Heart right ventricle (tissue), 16 donors: ENCODE data around the gene SLC25A11. TPM values are rescaled to one million over a fixed set of nuclear protein-coding genes. Genes with fewer than 3 reads are reported as not detected.

Experiments
- ATAC-seq, 8 donors: fragments of 200-7000 bp; cut with Tn5 transposase; one replicate each; pipeline ENCODE4 v1.9.1; 2020; ENCODE audit warnings: mild to moderate bottlenecking in 8 of 8, moderate library complexity in 8 of 8, moderate number of reproducible peaks in 1 of 8
- DNase-seq, 2 donors: peaks; one replicate each; pipeline ENCODE4 v3.0.0-alpha.2; 2020
- H3K27ac ChIP-seq, 10 donors: fragments of 200-600 bp; sonication (generic) in 2 of 10; one replicate each; pipeline versions ENCODE4 v1.5.0 to v1.8.0; 2020 to 2022; ENCODE audit warnings: mild to moderate bottlenecking in 3 of 10
- H3K27me3 ChIP-seq, 7 donors: fragments of 200-600 bp; one replicate each; pipeline ENCODE4 v1.8.0; 2021 to 2022; ENCODE audit warnings: mild to moderate bottlenecking in 2 of 7
- H3K36me3 ChIP-seq, 9 donors: fragments of 200-600 bp; sonication (generic) in 1 of 9; one replicate each; pipeline versions ENCODE4 v1.5.0 to v1.8.0; 2020 to 2022; ENCODE audit warnings: mild to moderate bottlenecking in 2 of 9
- H3K4me1 ChIP-seq, 9 donors: fragments of 200-600 bp; sonication (generic) in 1 of 9; one replicate each; pipeline versions ENCODE4 v1.5.0 to v1.8.0; 2020 to 2022; ENCODE audit warnings: mild to moderate bottlenecking in 4 of 9
- H3K4me3 ChIP-seq, 10 donors: fragments of 200-600 bp; sonication (generic) in 2 of 10; one replicate each; pipeline versions ENCODE4 v1.5.0 to v1.8.0; 2020 to 2022; ENCODE audit warnings: mild to moderate bottlenecking in 7 of 10, moderate library complexity in 2 of 10
- H3K9me3 ChIP-seq, 11 donors: fragments of 200-600 bp in 10 of 11; sonication (generic) in 2 of 11; one replicate each; pipeline versions ENCODE4 v1.5.0 to v1.8.0; 2013 to 2022; ENCODE audit warnings: mild to moderate bottlenecking in 2 of 11, control low read depth in 1 of 11, moderate library complexity in 1 of 11
- WGBS, 2 donors: extraction: QIAGEN DNeasy Blood & Tissue Kit; methylation state at CpG; one replicate each; pipeline ENCODE4 v1.1.7; 2013; ENCODE audit warnings: inconsistent platforms in 1 of 2; 5-methylcytosine and 5-hydroxymethylcytosine counted together
- intact Hi-C, 10 donors: fragments of 100-400 bp; cut with DNase I; formaldehyde crosslinking; loops; one replicate each; pipeline versions ENCODE4 v1.11.1 to v1.14.2; 2022
- polyA plus RNA-seq, 2 donors: library from polyadenylated mRNA; stranded (reverse); fragments of 200-250 nt; gene quantifications; one replicate each; pipeline ENCODE4 v1.2.3, GENCODE V29; 2013
- total RNA-seq, 10 donors: library from RNA; stranded (reverse); fragmentation: NEBNext Ultra II Directional in 3 of 10; extraction: Animal tissue kit (Norgen Biotek cat#: 25700) in 3 of 10; gene quantifications; one replicate each; pipeline versions ENCODE4 v1.2.1 to v1.2.4, GENCODE V29; 2021 to 2023
- TF ChIP-seq, protein P1 (sequence below), 9 donors: fragments of 200-600 bp; sonication (generic) in 2 of 9; IDR thresholded peaks; one replicate each; pipeline versions ENCODE4 v1.5.0 to v1.8.0; 2021 to 2022; ENCODE audit warnings: antibody characterized with exemption in 9 of 9, mild to moderate bottlenecking in 5 of 9, moderate library complexity in 1 of 9
- donor health status: Arrhythmogenic right ventricular cardiomyopathy.
- donor health status: ischemic (EF 13 %, LVEDD 7.1; RV severe dilation, severe dysfunction).
- donor health status: healthy with polysubstance abuse.
- donor health status: DM: no; HTN: yes; CAD: no.
- donor health status: DM: no; HTN: no; CAD: no.
- donor health status: ischemic (EF 25% LVEDD 6.9; RV normal size, moderate dysfunction).
- donor health status: ischemic (EF 25% LVEDD 5.7; RV mildly dilated, moderate dysfunction).
- donor health status: healthy.
- donor health status: DM: yes; HTN: yes; CAD: no.
- donor health status: Ischemic cardiomyopathy.
- donor health status: ischemic (EF 35%, LVEDD 5.7; RV mildly dilated, moderate dysfunction).
- donor health status: nonischemic (EF 11% LVEDD 7.7; RV severe dilation, severe dysfunction).
- donor health status: DM: yes; HTN: yes; CAD: no.
- donor health status: PGD.
- donor health status: ischemic (EF 29% LVEDD 5.4; RV normal size, mild dysfunction).
- donor health status: nonischemic (EF 23%, LVEDD 6.1; RV moderate dilation, normal function).

SLC25A11 gene
- total and polyA plus RNA-seq, 12 donors = 126 to 312 (median 240) TPM

DNA sequence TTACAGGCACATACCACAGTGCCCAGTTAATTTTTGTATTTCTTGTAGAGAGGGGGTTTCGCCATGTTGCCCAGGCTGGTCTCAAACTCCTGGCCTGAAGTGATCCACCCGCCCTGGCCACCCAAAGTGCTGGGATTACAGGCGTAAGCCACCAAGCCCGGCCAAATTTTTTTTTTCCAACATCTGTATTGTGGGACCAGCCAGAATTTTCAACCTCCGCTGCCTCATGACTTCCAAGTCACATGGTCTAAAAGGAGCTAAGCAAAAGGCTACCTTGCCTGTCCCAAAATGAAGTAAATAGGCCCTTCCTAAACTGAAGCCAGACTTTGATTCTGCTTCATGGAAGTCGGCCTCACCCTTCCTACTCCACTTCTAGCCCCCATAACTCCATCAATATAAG lies 32.0 kb upstream of the SLC25A11 start:
- Histone ChIP-seq H3K27me3 (no peaks in the 10 kb centered on the region), H3K4me3 (no peak overlapping the region), H3K36me3 (peaks cover 0 to 84% (median 25%) of the 10 kb centered on the region in 9 donors), H3K4me1 (peaks cover 22 to 60% (median 49%) of the 10 kb centered on the region in 9 donors), H3K9me3 (no peaks in the 10 kb centered on the region), H3K27ac (peak overlapping the region in 6 of 10 donors; percentile 61 to 80 (median 71))
- TF ChIP-seq, protein P1, sequence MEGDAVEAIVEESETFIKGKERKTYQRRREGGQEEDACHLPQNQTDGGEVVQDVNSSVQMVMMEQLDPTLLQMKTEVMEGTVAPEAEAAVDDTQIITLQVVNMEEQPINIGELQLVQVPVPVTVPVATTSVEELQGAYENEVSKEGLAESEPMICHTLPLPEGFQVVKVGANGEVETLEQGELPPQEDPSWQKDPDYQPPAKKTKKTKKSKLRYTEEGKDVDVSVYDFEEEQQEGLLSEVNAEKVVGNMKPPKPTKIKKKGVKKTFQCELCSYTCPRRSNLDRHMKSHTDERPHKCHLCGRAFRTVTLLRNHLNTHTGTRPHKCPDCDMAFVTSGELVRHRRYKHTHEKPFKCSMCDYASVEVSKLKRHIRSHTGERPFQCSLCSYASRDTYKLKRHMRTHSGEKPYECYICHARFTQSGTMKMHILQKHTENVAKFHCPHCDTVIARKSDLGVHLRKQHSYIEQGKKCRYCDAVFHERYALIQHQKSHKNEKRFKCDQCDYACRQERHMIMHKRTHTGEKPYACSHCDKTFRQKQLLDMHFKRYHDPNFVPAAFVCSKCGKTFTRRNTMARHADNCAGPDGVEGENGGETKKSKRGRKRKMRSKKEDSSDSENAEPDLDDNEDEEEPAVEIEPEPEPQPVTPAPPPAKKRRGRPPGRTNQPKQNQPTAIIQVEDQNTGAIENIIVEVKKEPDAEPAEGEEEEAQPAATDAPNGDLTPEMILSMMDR (IDR thresholded peaks at IDR 0.05) = no peak
- DNase-seq (no peak), ATAC-seq (no peak)
- WGBS, 2 donors = 90 to 97% methylated on average over 6 of the region's 6 CpGs
- intact Hi-C loops = no loop called here

DNA sequence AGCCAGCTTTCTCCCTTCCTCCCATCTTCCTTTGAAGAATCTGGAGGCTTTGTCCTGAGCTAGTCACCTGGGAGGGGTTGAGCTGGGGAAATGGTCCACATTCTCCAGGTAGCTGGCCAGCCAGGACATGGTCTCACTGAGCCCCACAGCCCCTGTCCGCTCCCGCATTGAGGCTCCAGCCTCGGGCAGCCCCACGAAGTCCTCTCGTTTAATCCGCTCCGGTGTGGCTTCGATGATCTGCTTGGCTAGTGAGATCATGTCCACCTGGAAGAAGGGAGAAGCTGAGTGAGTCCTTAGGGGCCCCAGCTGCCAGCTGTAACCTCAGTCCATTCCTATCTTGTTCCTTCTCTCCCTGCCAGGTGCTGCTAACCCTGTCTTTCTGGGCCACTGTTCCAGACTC lies 30.4 kb upstream of the SLC25A11 start:
- intact Hi-C loops = no loop called here

DNA sequence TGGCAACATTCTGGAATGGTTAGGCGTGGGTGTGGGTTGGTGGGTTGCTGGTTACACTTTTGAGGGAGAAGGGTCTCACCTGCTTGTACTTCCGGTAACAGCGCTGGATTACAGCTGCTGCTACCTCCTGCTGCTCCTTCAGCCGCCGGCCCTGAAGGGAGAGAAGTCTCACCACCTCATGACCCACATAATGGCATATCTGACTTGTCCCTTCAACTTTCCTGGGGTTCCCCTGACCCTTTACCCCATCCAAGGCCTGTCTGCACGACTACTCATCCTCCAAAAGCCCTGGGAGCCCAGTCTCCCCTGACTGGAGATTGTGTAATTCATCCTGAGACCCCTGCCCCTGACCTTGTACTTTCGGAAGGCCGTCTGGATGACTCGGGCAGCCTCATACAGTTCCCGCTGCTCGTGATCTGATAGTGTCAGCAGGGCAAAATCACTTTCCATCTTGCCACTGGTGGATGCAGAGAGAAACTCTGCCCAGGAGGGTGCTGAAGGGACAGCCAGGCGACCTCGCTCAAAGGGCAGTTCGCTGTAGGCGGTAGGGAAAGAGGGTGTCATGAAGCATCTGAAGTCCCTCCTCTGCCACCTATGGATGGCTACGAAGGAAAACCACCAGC lies 29.8 kb upstream of the SLC25A11 start:
- TF ChIP-seq, protein P1 (IDR thresholded peaks at IDR 0.05) = no peak
- no peak for DNase-seq
- Histone ChIP-seq H3K4me3 (no peak overlapping the region), H3K36me3 (peaks cover 0 to 70% (median 23%) of the 10 kb centered on the region in 9 donors), H3K27me3 (no peaks in the 10 kb centered on the region), H3K27ac (peak overlapping the region in 8 of 10 donors; percentile 29 to 97 (median 96)), H3K4me1 (peaks cover 22 to 66% (median 51%) of the 10 kb centered on the region in 9 donors), H3K9me3 (no peaks in the 10 kb centered on the region)
- no peak for ATAC-seq
- intact Hi-C loops = loop anchor here in 2 of 10 donors (1.0 to 5.0 kb wide), 2 partner anchors 30 to 62 kb away; no protein-coding TSS in a partner anchor
- WGBS, 2 donors = 82 to 86% methylated on average over 16 of the region's 16 CpGs

More for the DNA sequence above, 30.4 kb upstream of the SLC25A11 start:
- DNase-seq = no peak
- peaks cover 22 to 71% (median 52%) of the 10 kb centered on the region in 9 donors for H3K4me1 ChIP-seq
- H3K9me3 ChIP-seq = no peaks in the 10 kb centered on the region
- no peaks in the 10 kb centered on the region for H3K27me3 ChIP-seq
- 96% methylated on average over 8 of the region's 8 CpGs for WGBS, 2 donors
- peaks cover 0 to 73% (median 23%) of the 10 kb centered on the region in 9 donors for H3K36me3 ChIP-seq
- no peak for ATAC-seq
- TF ChIP-seq, protein P1 (IDR thresholded peaks at IDR 0.05) = no peak
- no peak overlapping the region for H3K4me3 ChIP-seq
- peak overlapping the region in 6 of 10 donors; percentile 29 to 97 (median 94) for H3K27ac ChIP-seq

DNA sequence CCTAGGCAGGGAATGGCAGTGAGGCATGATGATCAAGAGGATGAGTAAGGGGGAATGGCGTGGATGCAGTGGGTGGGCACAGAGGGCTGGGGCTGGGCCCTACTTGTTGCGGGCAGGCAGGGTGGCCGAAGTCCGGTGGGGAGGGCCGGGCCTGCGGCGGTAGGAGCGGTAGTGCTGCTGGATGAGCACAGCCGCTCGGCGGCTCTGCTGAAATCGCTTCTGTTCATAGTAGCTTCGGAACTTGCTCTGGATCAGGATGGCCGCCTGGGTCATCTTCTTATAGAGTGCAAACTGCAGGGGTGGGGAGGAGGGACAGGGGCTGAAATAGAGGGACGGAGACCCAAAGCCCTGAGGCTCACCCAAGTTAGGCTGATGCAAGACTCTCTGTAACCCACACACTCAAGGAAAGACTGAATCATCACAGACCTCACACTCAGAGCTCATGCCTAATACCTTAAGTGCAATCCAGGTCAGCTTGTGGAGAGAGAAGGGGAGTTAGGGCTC lies 29.3 kb upstream of the SLC25A11 start:
- Histone ChIP-seq H3K36me3 (peaks cover 0 to 66% (median 23%) of the 10 kb centered on the region in 9 donors), H3K9me3 (no peaks in the 10 kb centered on the region), H3K4me1 (peaks cover 18 to 61% (median 48%) of the 10 kb centered on the region in 9 donors), H3K4me3 (peak overlapping the region in 9 of 10 donors; percentile 53 to 82 (median 72)), H3K27me3 (no peaks in the 10 kb centered on the region), H3K27ac (peak overlapping the region in 9 of 10 donors; percentile 88 to 97 (median 96))
- ATAC-seq (no peak), DNase-seq (no peak)
- TF ChIP-seq, protein P1 (IDR thresholded peaks at IDR 0.05) = no peak
- intact Hi-C loops = loop anchor here in 2 of 10 donors (1.0 to 5.0 kb wide), 2 partner anchors 30 to 62 kb away; no protein-coding TSS in a partner anchor
- WGBS, 2 donors = 61 to 75% methylated on average over 15 of the region's 15 CpGs
